Caco-2 (cell line): ENCODE measurements around the gene CLEC2L. TPM values are rescaled to one million over a fixed set of nuclear protein-coding genes. Genes with fewer than 3 reads are reported as not detected.
A peak's percentile ranks its signal among the peaks of the same experiment; 100 is the strongest.

Experiments
- BruUV-seq: library from RNA; stranded (reverse); fragments of 400-500 nt; replicated peaks from 2 replicates; lab custom pipeline; 2021; lab: Mats Ljungman, UMichigan
- CTCF ChIA-PET: fragments of 300-600 bp; sonication (Branson Sonifier 250); formaldehyde crosslinking; loops from one replicate; lab custom pipeline; 2022; ENCODE audit warnings: antibody characterized with exemption; lab: Charles Lee
- POLR2A ChIA-PET: fragments of 300-600 bp; sonication (Branson Sonifier 250); formaldehyde crosslinking; loops from one replicate; lab custom pipeline; 2022; ENCODE audit warnings: antibody characterized with exemption; lab: Charles Lee
- DNase-seq, 2 experiments: peaks; one replicate each; pipeline versions ENCODE4 v3.0.0 to v3.0.0-alpha.2; 2020 to 2022
- H3K27me3 ChIP-seq: replicated peaks from 2 replicates; pipeline ENCODE4 v1.6.0; 2011; ENCODE audit warnings: low read length; ENCODE audit not compliant: control insufficient read depth, insufficient read depth
- H3K36me3 ChIP-seq: 2 replicates; pipeline ENCODE4 v1.5.1; 2011; ENCODE audit warnings: low read length; ENCODE audit not compliant: control insufficient read depth, insufficient read depth
- H3K4me1 ChIP-seq: fragments of 250-450 bp; sonication (Bioruptor Pico); 2 replicates; pipeline ENCODE4 v1.5.1; 2020; ENCODE audit warnings: mild to moderate bottlenecking
- H3K4me3 ChIP-seq: 2 replicates; pipeline ENCODE4 v1.5.1; 2011; ENCODE audit warnings: low read depth, mild to moderate bottlenecking, control low read depth, low read length
- H3K9me3 ChIP-seq: fragments of 250-450 bp; sonication (Bioruptor Pico); 2 replicates; pipeline ENCODE4 v1.5.1; 2020; ENCODE audit warnings: mild to moderate bottlenecking, moderate library complexity
- H3K27ac Mint-ChIP-seq: one replicate; pipeline ENCODE4 v1.8.0; 2022; ENCODE audit warnings: mixed read lengths; ENCODE audit not compliant: unreplicated experiment
- H3K27me3 Mint-ChIP-seq: one replicate; pipeline ENCODE4 v1.8.0; 2022; ENCODE audit warnings: mixed read lengths; ENCODE audit not compliant: insufficient read depth, unreplicated experiment
- H3K36me3 Mint-ChIP-seq: one replicate; pipeline ENCODE4 v1.8.0; 2022; ENCODE audit warnings: mild to moderate bottlenecking, mixed read lengths; ENCODE audit not compliant: insufficient read depth, unreplicated experiment
- H3K4me1 Mint-ChIP-seq: one replicate; pipeline ENCODE4 v1.8.0; 2022; ENCODE audit warnings: low read depth, mixed read lengths; ENCODE audit not compliant: unreplicated experiment
- H3K4me3 Mint-ChIP-seq: one replicate; pipeline ENCODE4 v1.8.0; 2022; ENCODE audit warnings: mild to moderate bottlenecking, moderate library complexity, mixed read lengths; ENCODE audit not compliant: unreplicated experiment
- H3K9me3 Mint-ChIP-seq: one replicate; pipeline ENCODE4 v1.8.0; 2022; ENCODE audit warnings: mixed read lengths; ENCODE audit not compliant: unreplicated experiment
- intact Hi-C: fragments of 100-400 bp; cut with micrococcal nuclease; formaldehyde crosslinking; loops from one replicate; pipeline ENCODE4 v1.10.0; 2022; ENCODE audit not compliant: unreplicated experiment
- total RNA-seq: library from RNA; stranded (reverse); gene quantifications from 2 replicates; pipeline ENCODE4 v1.2.3, GENCODE V29; 2022
- TF ChIP-seq, protein P1 (sequence below), 2 experiments: fragments of 200-600 bp in 1 of 2; IDR thresholded peaks; 1 replicate in 1 of 2; 2 replicates in 1 of 2; pipeline versions ENCODE4 v1.5.1 to v1.8.0; 2011 to 2022; ENCODE audit warnings: antibody characterized with exemption in 1 of 2, control low read depth in 1 of 2, inconsistent platforms in 1 of 2, low read depth in 1 of 2, low read length in 1 of 2, mild to moderate bottlenecking in 1 of 2, moderate library complexity in 1 of 2; ENCODE audit not compliant: insufficient read depth in 1 of 2, severe bottlenecking in 1 of 2, unreplicated experiment in 1 of 2

Gene CLEC2L
- total RNA-seq, 1 experiment from 2014 or later, result not detected

DNA sequence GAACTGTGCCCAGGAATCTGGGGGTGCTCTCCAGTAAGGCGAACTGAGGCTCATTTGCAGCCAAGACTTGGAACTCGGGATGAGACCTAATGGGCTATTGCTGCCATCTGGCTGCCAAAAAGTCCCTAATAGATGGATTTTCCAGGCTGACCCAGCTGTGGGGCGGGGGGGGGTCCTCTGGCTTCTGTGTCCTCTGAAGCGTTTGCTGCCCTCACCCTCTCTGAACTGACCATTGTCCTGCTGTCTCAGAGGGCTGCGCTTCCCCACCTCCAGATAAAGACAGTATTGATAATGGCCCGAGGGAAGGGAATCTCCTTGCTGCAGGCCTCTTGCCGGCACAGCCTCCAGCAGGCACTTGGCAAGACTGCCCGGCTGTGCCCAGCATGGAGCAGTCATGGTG, 46.6 kb downstream of the CLEC2L start:
- peaks cover 10% of the 10 kb centered on the region for H3K36me3 Mint-ChIP-seq
- ChIA-PET POLR2A (interaction anchor here (0.6 kb wide), 1 partner anchor 683 kb away, joined by 4 read pairs; no protein-coding TSS in a partner anchor), CTCF (interaction anchor here (0.6 to 1.3 kb wide), 2 partner anchors 70 to 443 kb away, joined by 3 to 8 read pairs; no protein-coding TSS in a partner anchor)
- no peak for DNase-seq
- peaks cover 14% of the 10 kb centered on the region for H3K4me1 ChIP-seq
- no peaks in the 10 kb centered on the region for H3K9me3 Mint-ChIP-seq
- TF ChIP-seq, protein P1, sequence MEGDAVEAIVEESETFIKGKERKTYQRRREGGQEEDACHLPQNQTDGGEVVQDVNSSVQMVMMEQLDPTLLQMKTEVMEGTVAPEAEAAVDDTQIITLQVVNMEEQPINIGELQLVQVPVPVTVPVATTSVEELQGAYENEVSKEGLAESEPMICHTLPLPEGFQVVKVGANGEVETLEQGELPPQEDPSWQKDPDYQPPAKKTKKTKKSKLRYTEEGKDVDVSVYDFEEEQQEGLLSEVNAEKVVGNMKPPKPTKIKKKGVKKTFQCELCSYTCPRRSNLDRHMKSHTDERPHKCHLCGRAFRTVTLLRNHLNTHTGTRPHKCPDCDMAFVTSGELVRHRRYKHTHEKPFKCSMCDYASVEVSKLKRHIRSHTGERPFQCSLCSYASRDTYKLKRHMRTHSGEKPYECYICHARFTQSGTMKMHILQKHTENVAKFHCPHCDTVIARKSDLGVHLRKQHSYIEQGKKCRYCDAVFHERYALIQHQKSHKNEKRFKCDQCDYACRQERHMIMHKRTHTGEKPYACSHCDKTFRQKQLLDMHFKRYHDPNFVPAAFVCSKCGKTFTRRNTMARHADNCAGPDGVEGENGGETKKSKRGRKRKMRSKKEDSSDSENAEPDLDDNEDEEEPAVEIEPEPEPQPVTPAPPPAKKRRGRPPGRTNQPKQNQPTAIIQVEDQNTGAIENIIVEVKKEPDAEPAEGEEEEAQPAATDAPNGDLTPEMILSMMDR (IDR thresholded peaks at IDR 0.05; ENCODE audit: insufficient read depth in 1 of 2, low read depth in 1 of 2, low read length in 1 of 2, severe bottlenecking in 1 of 2, unreplicated experiment in 1 of 2), result peak in 1 of 2 experiments; percentile 6
- intact Hi-C loops, result loop anchor here (1.0 kb wide), 1 partner anchor 70 kb away; no protein-coding TSS in a partner anchor
- H3K27me3 ChIP-seq, result no peaks in the 10 kb centered on the region
- no peaks in the 10 kb centered on the region; the same call in 1 of the 2 replicates for H3K36me3 ChIP-seq
- no peak overlapping the region for H3K4me3 ChIP-seq
- no peak overlapping the region for H3K27ac Mint-ChIP-seq
- no peaks in the 10 kb centered on the region for H3K27me3 Mint-ChIP-seq
- H3K4me3 Mint-ChIP-seq, result no peak overlapping the region
- no TSS peak for BruUV-seq
- no peaks in the 10 kb centered on the region for H3K9me3 ChIP-seq
- peaks cover 23% of the 10 kb centered on the region for H3K4me1 Mint-ChIP-seq

DNA sequence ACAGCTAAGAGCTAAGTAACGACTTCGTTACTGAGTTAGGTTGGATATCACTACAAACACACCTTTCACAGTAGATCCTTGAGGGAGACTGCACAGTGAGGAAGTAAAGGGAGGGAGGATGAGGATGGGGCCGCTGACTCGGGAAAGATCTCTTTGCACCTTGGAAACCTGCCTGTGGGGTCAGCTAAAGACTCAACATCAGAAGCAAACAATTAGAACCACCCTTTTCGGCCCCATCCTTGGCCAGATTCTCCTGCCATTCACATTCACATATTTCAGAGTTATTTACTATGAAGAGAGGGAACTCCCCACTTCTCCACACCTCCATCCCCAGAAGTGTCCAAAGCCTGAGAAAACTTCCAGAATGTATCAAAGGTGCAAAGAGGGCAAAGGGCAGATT, 47.1 kb downstream of the CLEC2L start:
- H3K36me3 ChIP-seq, result no peaks in the 10 kb centered on the region; the same call in 1 of the 2 replicates
- no peaks in the 10 kb centered on the region for H3K27me3 Mint-ChIP-seq
- CTCF ChIA-PET, result interaction anchor here (1.3 kb wide), 1 partner anchor 71 kb away, joined by 8 read pairs; no protein-coding TSS in a partner anchor
- intact Hi-C loops, result loop anchor here (1.0 kb wide), 1 partner anchor 70 kb away; no protein-coding TSS in a partner anchor
- BruUV-seq, result no TSS peak
- H3K9me3 Mint-ChIP-seq, result no peaks in the 10 kb centered on the region
- H3K4me1 Mint-ChIP-seq, result peaks cover 23% of the 10 kb centered on the region
- H3K4me1 ChIP-seq, result peaks cover 13% of the 10 kb centered on the region
- no peak for DNase-seq
- H3K9me3 ChIP-seq, result no peaks in the 10 kb centered on the region
- POLR2A ChIA-PET, result no interaction called here
- peaks cover 13% of the 10 kb centered on the region for H3K36me3 Mint-ChIP-seq
- no peak overlapping the region for H3K27ac Mint-ChIP-seq
- TF ChIP-seq, protein P1 (IDR thresholded peaks at IDR 0.05; ENCODE audit: insufficient read depth in 1 of 2, low read depth in 1 of 2, low read length in 1 of 2, severe bottlenecking in 1 of 2, unreplicated experiment in 1 of 2), result no peak
- H3K4me3 Mint-ChIP-seq, result no peak overlapping the region
- no peaks in the 10 kb centered on the region for H3K27me3 ChIP-seq
- H3K4me3 ChIP-seq, result no peak overlapping the region

DNA sequence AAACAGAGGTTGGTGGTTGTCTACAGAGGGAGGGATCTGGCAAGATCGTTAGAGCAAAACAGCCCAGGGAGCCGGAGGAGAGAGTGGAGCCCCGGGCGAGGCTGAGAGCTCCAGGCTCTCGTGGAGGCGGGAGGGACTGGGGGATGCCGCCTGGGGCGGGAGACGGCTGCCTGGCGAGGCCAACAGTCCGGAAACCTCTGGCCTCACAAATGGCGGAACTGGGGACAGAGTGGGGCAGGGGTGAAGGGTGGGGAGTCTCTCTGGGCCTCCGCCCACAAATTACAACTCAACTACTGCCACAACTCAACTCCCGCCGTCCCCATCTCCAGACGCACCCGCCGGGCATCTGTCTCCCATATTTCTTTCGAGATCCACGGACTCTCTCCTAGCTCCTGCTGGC, 47.7 kb downstream of the CLEC2L start:
- peaks cover 13% of the 10 kb centered on the region for H3K4me1 ChIP-seq
- no TSS peak for BruUV-seq
- H3K9me3 Mint-ChIP-seq, result no peaks in the 10 kb centered on the region
- H3K4me3 ChIP-seq, result no peak overlapping the region
- H3K9me3 ChIP-seq, result no peaks in the 10 kb centered on the region
- H3K27me3 ChIP-seq, result no peaks in the 10 kb centered on the region
- no peak overlapping the region for H3K27ac Mint-ChIP-seq
- H3K36me3 Mint-ChIP-seq, result peaks cover 13% of the 10 kb centered on the region
- intact Hi-C loops, result no loop called here
- TF ChIP-seq, protein P1 (IDR thresholded peaks at IDR 0.05; ENCODE audit: insufficient read depth in 1 of 2, low read depth in 1 of 2, low read length in 1 of 2, severe bottlenecking in 1 of 2, unreplicated experiment in 1 of 2), result no peak
- no peak overlapping the region for H3K4me3 Mint-ChIP-seq
- H3K4me1 Mint-ChIP-seq, result peaks cover 20% of the 10 kb centered on the region
- CTCF ChIA-PET, result no interaction called here
- no peaks in the 10 kb centered on the region; the same call in 1 of the 2 replicates for H3K36me3 ChIP-seq
- no peak for DNase-seq
- H3K27me3 Mint-ChIP-seq, result no peaks in the 10 kb centered on the region
- POLR2A ChIA-PET, result no interaction called here
